ENCODE results near the gene NMRK1. TPM values are rescaled to one million over a fixed set of nuclear protein-coding genes. Genes with fewer than 3 reads are reported as not detected.

NMRK1 gene
- total and polyA plus RNA-seq, 2 of the 13 experiments (the other 11 are each of a cell fraction or from before 2014, with no cell fraction given): 9.1 to 12.9 TPM

DNA sequence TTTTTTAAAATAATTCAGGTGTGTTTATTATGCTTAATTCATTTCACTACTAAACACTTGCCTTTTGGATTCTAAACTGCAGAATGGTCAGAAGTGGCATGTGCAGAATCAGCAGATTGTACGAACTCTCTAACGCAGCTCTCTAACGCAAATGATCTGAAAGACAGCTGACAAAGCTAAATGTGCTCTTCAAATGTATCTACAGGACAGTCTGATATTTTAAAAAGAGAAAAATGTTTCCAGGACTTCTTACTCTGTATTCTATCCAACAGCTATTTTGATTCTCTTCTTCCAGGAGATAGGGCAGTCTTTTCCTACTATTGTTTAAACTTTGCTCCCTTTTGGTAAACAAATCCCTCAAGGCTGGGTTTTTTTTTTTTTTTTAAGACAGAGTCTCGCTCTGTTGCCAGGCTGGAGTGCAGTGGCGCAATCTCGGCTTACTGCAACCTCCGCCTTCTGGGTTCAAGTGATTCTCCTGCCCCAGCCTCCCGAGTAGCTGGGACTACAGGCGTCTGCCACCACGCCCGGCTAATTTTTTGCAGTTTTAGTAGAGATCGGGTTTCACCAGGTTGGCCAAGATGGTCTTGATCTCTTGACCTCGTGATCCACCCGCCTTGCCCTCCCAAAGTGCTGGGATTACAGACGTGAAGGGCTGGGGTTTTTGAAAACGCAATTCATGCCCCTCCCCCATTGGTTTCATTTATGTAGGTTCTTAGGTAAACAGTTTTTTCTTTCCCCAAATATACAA, 1.2 kb downstream of the NMRK1 start (continued):
- TF ChIP-seq ZNF883 (CRISPR knock-in tag; IDR thresholded peaks at IDR 0.05; ENCODE audit: not compliant biosample characterization): no peak
- TF ChIP-seq HNRNPUL1 (IDR thresholded peaks at IDR 0.05; ENCODE audit: low read depth, low read length): no peak
- no peak for TF ChIP-seq TIGD3 (CRISPR knock-in tag; IDR thresholded peaks at IDR 0.05; ENCODE audit: borderline replicate concordance)
- TF ChIP-seq ZNF574 (CRISPR knock-in tag; IDR thresholded peaks at IDR 0.05): no peak
- TF ChIP-seq MLX (CRISPR knock-in tag; IDR thresholded peaks at IDR 0.05): peak; percentile 4; the same call in 1 of the 2 replicates
- TF ChIP-seq DR1 (CRISPR knock-in tag; IDR thresholded peaks at IDR 0.05): no peak
- TF ChIP-seq, protein P1, sequence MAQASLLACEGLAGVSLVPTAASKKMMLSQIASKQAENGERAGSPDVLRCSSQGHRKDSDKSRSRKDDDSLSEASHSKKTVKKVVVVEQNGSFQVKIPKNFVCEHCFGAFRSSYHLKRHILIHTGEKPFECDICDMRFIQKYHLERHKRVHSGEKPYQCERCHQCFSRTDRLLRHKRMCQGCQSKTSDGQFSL (CRISPR knock-in tag; IDR thresholded peaks at IDR 0.05): no peak
- TF ChIP-seq, protein P2, sequence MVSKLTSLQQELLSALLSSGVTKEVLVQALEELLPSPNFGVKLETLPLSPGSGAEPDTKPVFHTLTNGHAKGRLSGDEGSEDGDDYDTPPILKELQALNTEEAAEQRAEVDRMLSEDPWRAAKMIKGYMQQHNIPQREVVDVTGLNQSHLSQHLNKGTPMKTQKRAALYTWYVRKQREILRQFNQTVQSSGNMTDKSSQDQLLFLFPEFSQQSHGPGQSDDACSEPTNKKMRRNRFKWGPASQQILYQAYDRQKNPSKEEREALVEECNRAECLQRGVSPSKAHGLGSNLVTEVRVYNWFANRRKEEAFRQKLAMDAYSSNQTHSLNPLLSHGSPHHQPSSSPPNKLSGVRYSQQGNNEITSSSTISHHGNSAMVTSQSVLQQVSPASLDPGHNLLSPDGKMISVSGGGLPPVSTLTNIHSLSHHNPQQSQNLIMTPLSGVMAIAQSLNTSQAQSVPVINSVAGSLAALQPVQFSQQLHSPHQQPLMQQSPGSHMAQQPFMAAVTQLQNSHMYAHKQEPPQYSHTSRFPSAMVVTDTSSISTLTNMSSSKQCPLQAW (CRISPR knock-in tag; IDR thresholded peaks at IDR 0.05): no peak
- no peak for TF ChIP-seq NFE2 (CRISPR knock-in tag; IDR thresholded peaks at IDR 0.05)
- TF ChIP-seq, protein P3, sequence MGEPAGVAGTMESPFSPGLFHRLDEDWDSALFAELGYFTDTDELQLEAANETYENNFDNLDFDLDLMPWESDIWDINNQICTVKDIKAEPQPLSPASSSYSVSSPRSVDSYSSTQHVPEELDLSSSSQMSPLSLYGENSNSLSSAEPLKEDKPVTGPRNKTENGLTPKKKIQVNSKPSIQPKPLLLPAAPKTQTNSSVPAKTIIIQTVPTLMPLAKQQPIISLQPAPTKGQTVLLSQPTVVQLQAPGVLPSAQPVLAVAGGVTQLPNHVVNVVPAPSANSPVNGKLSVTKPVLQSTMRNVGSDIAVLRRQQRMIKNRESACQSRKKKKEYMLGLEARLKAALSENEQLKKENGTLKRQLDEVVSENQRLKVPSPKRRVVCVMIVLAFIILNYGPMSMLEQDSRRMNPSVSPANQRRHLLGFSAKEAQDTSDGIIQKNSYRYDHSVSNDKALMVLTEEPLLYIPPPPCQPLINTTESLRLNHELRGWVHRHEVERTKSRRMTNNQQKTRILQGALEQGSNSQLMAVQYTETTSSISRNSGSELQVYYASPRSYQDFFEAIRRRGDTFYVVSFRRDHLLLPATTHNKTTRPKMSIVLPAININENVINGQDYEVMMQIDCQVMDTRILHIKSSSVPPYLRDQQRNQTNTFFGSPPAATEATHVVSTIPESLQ (CRISPR knock-in tag; conservative IDR thresholded peaks at IDR 0.05): no peak
- TF ChIP-seq ZNF747 (CRISPR knock-in tag; IDR thresholded peaks at IDR 0.05; ENCODE audit: borderline replicate concordance): no peak
- TF ChIP-seq GATAD1 (CRISPR knock-in tag; IDR thresholded peaks at IDR 0.05): no peak
- TF ChIP-seq FOXA1 (IDR thresholded peaks at IDR 0.05): no peak
- TF ChIP-seq FOXA1 (CRISPR knock-in tag; IDR thresholded peaks at IDR 0.05): no peak
- TF ChIP-seq ZNF138 (CRISPR knock-in tag; IDR thresholded peaks at IDR 0.05; ENCODE audit: low read depth): no peak
- TF ChIP-seq, protein P4, sequence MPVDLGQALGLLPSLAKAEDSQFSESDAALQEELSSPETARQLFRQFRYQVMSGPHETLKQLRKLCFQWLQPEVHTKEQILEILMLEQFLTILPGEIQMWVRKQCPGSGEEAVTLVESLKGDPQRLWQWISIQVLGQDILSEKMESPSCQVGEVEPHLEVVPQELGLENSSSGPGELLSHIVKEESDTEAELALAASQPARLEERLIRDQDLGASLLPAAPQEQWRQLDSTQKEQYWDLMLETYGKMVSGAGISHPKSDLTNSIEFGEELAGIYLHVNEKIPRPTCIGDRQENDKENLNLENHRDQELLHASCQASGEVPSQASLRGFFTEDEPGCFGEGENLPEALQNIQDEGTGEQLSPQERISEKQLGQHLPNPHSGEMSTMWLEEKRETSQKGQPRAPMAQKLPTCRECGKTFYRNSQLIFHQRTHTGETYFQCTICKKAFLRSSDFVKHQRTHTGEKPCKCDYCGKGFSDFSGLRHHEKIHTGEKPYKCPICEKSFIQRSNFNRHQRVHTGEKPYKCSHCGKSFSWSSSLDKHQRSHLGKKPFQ (CRISPR knock-in tag; IDR thresholded peaks at IDR 0.05; ENCODE audit: insufficient replicate concordance): no peak
- no peak for TF ChIP-seq CCDC6 (CRISPR knock-in tag; IDR thresholded peaks at IDR 0.05)
- TF ChIP-seq TCF7 (IDR thresholded peaks at IDR 0.05; ENCODE audit: low read depth): no peak

All from HepG2 (cell line).